Measurements from ENCODE around the gene ZDHHC18.

The ZDHHC18 gene

DNA sequence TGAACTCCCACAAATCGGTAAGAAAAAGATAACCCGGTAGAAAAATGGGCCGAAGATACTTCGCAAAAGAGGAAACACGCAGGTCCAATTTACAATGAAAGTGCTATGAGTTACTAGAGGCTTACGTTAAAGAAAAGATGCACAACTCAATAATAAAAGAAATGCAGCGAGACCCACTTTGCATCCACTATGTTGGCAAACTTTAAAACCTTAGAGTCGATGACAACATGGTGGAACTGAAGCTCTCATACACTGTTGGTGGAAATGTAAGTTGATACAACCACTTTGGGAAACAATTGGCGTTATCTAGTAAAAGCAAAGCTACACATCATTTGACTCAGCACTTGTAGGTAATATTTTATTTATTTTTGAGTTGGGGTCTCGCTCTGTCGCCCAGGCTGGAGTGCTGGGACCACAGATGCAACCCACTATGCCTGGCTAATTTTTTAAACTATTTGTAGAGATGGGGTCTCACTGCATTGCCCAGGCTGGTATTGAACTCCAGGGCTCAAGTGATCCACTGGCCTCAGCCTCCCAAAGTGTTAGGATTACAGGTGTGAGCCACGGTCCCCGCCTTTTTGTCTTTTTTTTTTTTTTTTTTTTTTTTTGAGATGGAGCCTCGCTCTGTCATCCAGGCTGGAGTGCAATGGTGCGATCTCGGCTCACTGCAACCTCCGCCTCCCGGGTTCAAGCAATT lies 74.5 kb downstream of the ZDHHC18 start:
- DNase-seq (ENCODE audit: low read depth), result no peak
